Tibial nerve (tissue), 4 donors: ENCODE measurements around the gene RTBDN. TPM values are rescaled to one million over a fixed set of nuclear protein-coding genes. Genes with fewer than 3 reads are reported as not detected.

Source experiments
- DNase-seq, 2 donors: peaks; one replicate each; pipeline ENCODE4 v3.0.0-alpha.2; 2019; ENCODE audit warnings: low spot score in 2 of 2
- H3K27ac ChIP-seq, 4 donors: fragments of 200-600 bp; sonication (generic) in 3 of 4; one replicate each; pipeline ENCODE4 v1.5.1; 2017 to 2019; ENCODE audit warnings: mild to moderate bottlenecking in 1 of 4
- H3K27me3 ChIP-seq, 2 donors: fragments of 200-600 bp; sonication (generic) in 1 of 2; one replicate each; pipeline versions ENCODE4 v1.5.1 to v1.6.0; 2017 to 2019
- H3K36me3 ChIP-seq, 3 donors: fragments of 200-600 bp; sonication (generic); one replicate each; pipeline ENCODE4 v1.5.1; 2018 to 2019
- H3K4me1 ChIP-seq, 4 donors: fragments of 200-600 bp; sonication (generic) in 3 of 4; one replicate each; pipeline ENCODE4 v1.5.1; 2017 to 2019
- H3K4me3 ChIP-seq, 4 donors: fragments of 200-600 bp; sonication (generic) in 3 of 4; one replicate each; pipeline ENCODE4 v1.5.1; 2017 to 2019; ENCODE audit warnings: mild to moderate bottlenecking in 1 of 4, moderate library complexity in 1 of 4
- H3K9me3 ChIP-seq, 4 donors: fragments of 200-600 bp; sonication (generic) in 3 of 4; one replicate each; pipeline ENCODE4 v1.5.1; 2017 to 2019
- CTCF ChIP-seq, 5 experiments: fragments of 200-600 bp in 3 of 5; fragments of 450-650 bp in 2 of 5; sonication (generic) in 3 of 5; IDR thresholded peaks; one replicate each; pipeline ENCODE4 v1.5.1; 2016 to 2019; ENCODE audit warnings: antibody characterized with exemption in 5 of 5, mild to moderate bottlenecking in 3 of 5, moderate library complexity in 2 of 5
- EP300 ChIP-seq, 2 donors: sonication (generic); formaldehyde crosslinking; IDR thresholded peaks; one replicate each; pipeline ENCODE4 v1.6.1; 2017; ENCODE audit warnings: antibody characterized with exemption in 2 of 2, mild to moderate bottlenecking in 1 of 2
- POLR2A ChIP-seq, 2 donors: fragments of 450-650 bp; IDR thresholded peaks; one replicate each; pipeline ENCODE4 v1.6.1; 2017; ENCODE audit warnings: antibody characterized with exemption in 2 of 2, mild to moderate bottlenecking in 2 of 2, moderate library complexity in 2 of 2
- WGBS, 2 donors: methylation state at CpG; one replicate each; pipeline ENCODE4 v1.1.5; 2018; 5-methylcytosine and 5-hydroxymethylcytosine counted together
- total RNA-seq, 4 donors: library from RNA; depleted of rRNA; stranded (reverse); fragments of >200 nt; gene quantifications; one replicate each; pipeline ENCODE4 v1.1.0, GENCODE V29; 2016

RTBDN gene
- total RNA-seq, 4 donors from 2014 or later: not detected

DNA sequence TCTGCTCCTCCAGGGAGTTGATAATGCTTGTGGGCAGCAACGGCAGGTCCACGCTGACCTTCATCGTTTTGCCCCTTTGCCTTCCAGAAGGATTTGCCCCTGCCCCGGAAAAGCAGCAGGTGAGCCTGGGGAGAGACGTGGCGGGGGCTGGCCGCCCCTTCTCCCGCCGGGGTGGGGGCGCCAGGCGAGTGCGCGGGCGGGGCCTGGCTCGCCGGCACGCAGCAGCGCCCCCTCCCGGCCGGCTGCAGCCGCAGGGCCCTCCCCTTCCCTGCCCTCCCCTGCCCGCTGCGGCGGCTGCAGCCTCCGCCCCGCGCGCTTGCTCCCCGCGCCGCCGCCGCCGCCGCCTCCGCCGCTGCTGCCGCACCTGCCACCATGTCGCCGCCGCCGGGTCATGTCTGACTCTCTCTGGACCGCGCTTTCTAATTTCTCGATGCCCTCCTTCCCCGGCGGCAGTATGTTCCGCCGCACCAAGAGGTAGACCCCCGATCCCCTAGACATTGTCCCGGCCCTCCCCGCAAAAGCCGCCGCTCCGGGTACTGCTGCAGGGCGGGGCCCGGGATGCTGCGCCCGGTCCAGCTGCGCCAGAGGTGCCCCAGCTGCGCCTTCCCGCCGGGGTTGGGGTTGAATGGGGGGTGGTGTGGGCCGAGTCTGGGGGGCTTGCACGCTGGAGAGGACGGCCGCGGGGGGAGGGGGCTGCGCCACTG is 4.0 kb upstream of the RTBDN start, which contains the start of gene MAST1:
MAST1 (plus strand) TSS at position 334 of the 704 bp plus-strand sequence; CDS start at position 392, 58 bp downstream.
- no peak for DNase-seq
- Histone ChIP-seq H3K4me1 (peaks cover 0 to 42% (median 16%) of the 10 kb centered on the region in 4 donors), H3K27ac (no peak within 1 kb of the TSS), H3K36me3 (no peaks in the 10 kb centered on the region), H3K4me3 (peak within 1 kb of the TSS in 1 of 4 donors; percentile 27), H3K27me3 (peaks cover 0 to 97% of the 10 kb centered on the region in 2 donors), H3K9me3 (no peaks in the 10 kb centered on the region)
- 1% methylated on average over 37 to 40 of the region's 69 CpGs for WGBS, 2 donors
- peak; percentile 25 to 59 (median 29) for TF ChIP-seq CTCF (IDR thresholded peaks at IDR 0.05)
- no peak for TF ChIP-seq POLR2A (IDR thresholded peaks at IDR 0.05)

DNA sequence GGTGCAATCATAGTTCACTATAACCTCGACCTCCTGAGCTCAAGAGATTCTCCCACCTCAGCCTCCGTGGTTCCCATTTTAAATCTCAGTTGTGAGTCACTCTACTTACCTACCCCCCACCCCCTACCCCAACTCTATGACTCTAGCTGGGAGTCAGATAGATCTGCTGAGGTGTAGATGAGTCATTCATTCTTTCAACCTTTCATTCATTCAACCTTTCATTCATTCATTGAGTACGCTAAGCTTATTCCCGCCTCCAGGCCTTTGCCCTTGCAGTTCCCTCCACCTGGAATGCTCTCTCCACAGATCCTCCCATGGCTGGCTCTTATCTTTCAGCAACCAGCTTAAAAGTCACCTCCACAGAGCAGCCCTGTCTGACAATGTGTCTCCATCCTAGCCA is 2.8 kb upstream of the RTBDN start:
- Histone ChIP-seq H3K27ac (no peak overlapping the region), H3K4me3 (no peak overlapping the region), H3K4me1 (peaks cover 0 to 54% (median 19%) of the 10 kb centered on the region in 4 donors), H3K9me3 (no peaks in the 10 kb centered on the region), H3K27me3 (peaks cover 0 to 97% of the 10 kb centered on the region in 2 donors), H3K36me3 (no peaks in the 10 kb centered on the region)
- TF ChIP-seq EP300 (IDR thresholded peaks at IDR 0.05) (no peak), CTCF (IDR thresholded peaks at IDR 0.05) (no peak), POLR2A (IDR thresholded peaks at IDR 0.05) (no peak)
- DNase-seq: no peak
- WGBS, 2 donors: 79 to 82% methylated on average over 4 of the region's 4 CpGs

GRCh38 chr19:12836529-12836863 is 2.1 kb upstream of the RTBDN start:
- Histone ChIP-seq H3K4me1 (peaks cover 0 to 54% (median 19%) of the 10 kb centered on the region in 4 donors), H3K36me3 (no peaks in the 10 kb centered on the region), H3K27me3 (peaks cover 0 to 97% of the 10 kb centered on the region in 2 donors), H3K9me3 (no peaks in the 10 kb centered on the region), H3K4me3 (no peak overlapping the region), H3K27ac (no peak overlapping the region)
- TF ChIP-seq EP300 (IDR thresholded peaks at IDR 0.05) (no peak), CTCF (IDR thresholded peaks at IDR 0.05) (no peak), POLR2A (IDR thresholded peaks at IDR 0.05) (no peak)
- 9% methylated on average over 6 of the region's 6 CpGs for whole genome bisulfite sequencing, 2 donors
- DNase-seq: no peak

DNA sequence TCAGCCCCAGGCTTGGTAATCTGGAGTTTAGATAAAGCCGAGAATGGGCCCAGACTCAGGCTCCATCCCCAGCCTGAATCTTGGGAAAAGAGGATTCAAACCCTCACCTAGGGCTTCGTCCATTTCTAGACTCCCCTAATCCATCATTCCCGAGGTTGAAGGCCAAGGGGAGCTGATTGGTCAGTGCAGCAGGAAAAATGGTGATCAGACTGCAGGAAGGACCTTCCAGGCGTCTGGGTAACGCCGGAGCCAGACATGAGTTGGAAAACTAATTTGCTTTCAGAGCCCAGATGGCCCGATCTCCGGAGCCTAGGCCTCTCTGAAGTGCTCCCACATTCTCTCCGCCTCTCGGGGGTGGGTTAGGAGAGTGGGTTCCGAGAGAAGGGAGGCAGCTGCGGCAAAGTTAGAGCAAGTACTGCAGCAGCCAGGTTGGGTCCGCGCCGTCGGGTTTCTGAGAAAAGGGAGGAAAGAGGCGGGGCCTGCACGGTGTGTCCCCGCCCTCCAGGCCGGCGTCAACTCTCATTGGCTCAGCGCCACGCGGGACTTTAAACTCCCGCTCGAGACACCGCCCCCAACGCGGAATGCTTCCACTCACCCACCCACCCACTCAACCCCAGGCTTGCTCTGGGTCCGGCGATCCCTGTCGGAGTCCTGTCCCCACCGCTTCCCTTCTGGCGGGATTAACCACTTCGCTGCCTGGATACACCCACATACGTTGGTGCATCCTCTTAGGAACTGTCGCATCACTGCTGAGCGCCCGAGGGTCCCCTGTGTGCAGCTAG is 788 bp upstream of the RTBDN start:
- H3K27ac ChIP-seq: no peak overlapping the region
- WGBS, 2 donors: 5 to 8% methylated on average over 38 to 39 of the region's 39 CpGs
- no peaks in the 10 kb centered on the region for H3K36me3 ChIP-seq
- DNase-seq: no peak
- peaks cover 0 to 97% of the 10 kb centered on the region in 2 donors for H3K27me3 ChIP-seq
- no peak overlapping the region for H3K4me3 ChIP-seq
- H3K9me3 ChIP-seq: no peaks in the 10 kb centered on the region
- TF ChIP-seq CTCF (IDR thresholded peaks at IDR 0.05) (no peak), EP300 (IDR thresholded peaks at IDR 0.05) (no peak), POLR2A (IDR thresholded peaks at IDR 0.05) (no peak)
- peaks cover 0 to 41% (median 16%) of the 10 kb centered on the region in 4 donors for H3K4me1 ChIP-seq
